PC-3 (cell line): ENCODE results near the gene ZCCHC9. TPM values are rescaled to one million over a fixed set of nuclear protein-coding genes. Genes with fewer than 3 reads are reported as not detected.

Experiments used
- ATAC-seq: fragments of 200-7000 bp; cut with Tn5 transposase; 2 replicates; pipeline ENCODE4 v1.9.1; 2020; ENCODE audit warnings: mild to moderate bottlenecking, moderate library complexity
- BruUV-seq: library from RNA; stranded (reverse); fragments of 400-500 nt; replicated peaks from 2 replicates; lab custom pipeline; 2021; lab: Mats Ljungman, UMichigan
- CTCF ChIA-PET: fragments of 300-600 bp; sonication (Branson Sonifier 250); formaldehyde crosslinking; loops from one replicate; lab custom pipeline; 2022; ENCODE audit warnings: antibody characterized with exemption; lab: Charles Lee
- POLR2A ChIA-PET: fragments of 300-600 bp; sonication (Branson Sonifier 250); formaldehyde crosslinking; loops from one replicate; lab custom pipeline; 2022; ENCODE audit warnings: antibody characterized with exemption; ENCODE audit not compliant: unreplicated experiment; lab: Charles Lee
- DNase-seq: peaks from one replicate; pipeline ENCODE4 v3.0.0-alpha.2; 2015
- H2AFZ ChIP-seq: fragments of 300-600 bp; sonication (generic); 2 replicates; pipeline ENCODE4 v1.6.0; 2016; ENCODE audit warnings: antibody characterized with exemption, low read length
- H3F3A ChIP-seq: fragments of 300-600 bp; sonication (generic); one replicate; pipeline ENCODE4 v1.6.0; 2017; ENCODE audit warnings: antibody characterized with exemption, low read length, control low read depth, mild to moderate bottlenecking; ENCODE audit not compliant: unreplicated experiment
- H3K27ac ChIP-seq: fragments of 300-600 bp; sonication (generic); 2 replicates; pipeline ENCODE4 v1.5.1; 2016; ENCODE audit warnings: mild to moderate bottlenecking, low read length
- H3K27me3 ChIP-seq: fragments of 300-600 bp; sonication (generic); 2 replicates; pipeline ENCODE4 v1.6.1; 2016; ENCODE audit warnings: low read length, mixed read lengths
- H3K36me3 ChIP-seq: fragments of 300-600 bp; sonication (generic); 2 replicates; pipeline ENCODE4 v1.6.1; 2016; ENCODE audit warnings: low read depth, mixed run types, low read length, mixed read lengths
- H3K4me1 ChIP-seq: fragments of 300-600 bp; sonication (generic); 2 replicates; pipeline ENCODE4 v1.5.1; 2016; ENCODE audit warnings: low read length; ENCODE audit not compliant: insufficient read depth
- H3K4me2 ChIP-seq: fragments of 300-600 bp; sonication (generic); 2 replicates; pipeline ENCODE4 v1.6.0; 2016; ENCODE audit warnings: low read length
- H3K4me3 ChIP-seq: fragments of 300-600 bp; sonication (generic); 2 replicates; pipeline ENCODE4 v1.5.1; 2016; ENCODE audit warnings: mild to moderate bottlenecking, low read length, mixed read lengths
- H3K79me2 ChIP-seq: fragments of 300-600 bp; sonication (generic); 2 replicates; pipeline ENCODE4 v1.6.1; 2017; ENCODE audit warnings: low read length, mixed read lengths
- H3K9ac ChIP-seq: fragments of 300-600 bp; sonication (generic); 2 replicates; pipeline ENCODE4 v1.6.0; 2016; ENCODE audit warnings: mild to moderate bottlenecking, low read length
- H3K9me2 ChIP-seq: fragments of 300-600 bp; sonication (generic); replicated peaks from 2 replicates; pipeline ENCODE4 v1.6.1; 2016; ENCODE audit warnings: mixed run types, low read length, mixed read lengths
- H3K9me3 ChIP-seq: fragments of 300-600 bp; sonication (generic); 2 replicates; pipeline ENCODE4 v1.6.1; 2016; ENCODE audit warnings: low read length, mixed read lengths
- H4K20me1 ChIP-seq: fragments of 300-600 bp; sonication (generic); 2 replicates; pipeline ENCODE4 v1.6.1; 2016; ENCODE audit warnings: low read length, mixed read lengths
- CTCF ChIP-seq: fragments of 300-600 bp; sonication (generic); conservative IDR thresholded peaks from 2 replicates; pipeline ENCODE4 v1.5.1; 2017; ENCODE audit warnings: antibody characterized with exemption, low read depth, mild to moderate bottlenecking, low read length
- EZH2 ChIP-seq: fragments of 300-600 bp; sonication (generic); IDR thresholded peaks from one replicate; pipeline ENCODE4 v1.6.1; 2017; ENCODE audit warnings: antibody characterized with exemption, mild to moderate bottlenecking, low read length; ENCODE audit not compliant: unreplicated experiment
- EZH2phosphoT487 ChIP-seq: fragments of 300-600 bp; sonication (generic); IDR thresholded peaks from 2 replicates; pipeline ENCODE4 v1.6.1; 2018; ENCODE audit warnings: mild to moderate bottlenecking, antibody characterized with exemption, low read length, borderline replicate concordance
- intact Hi-C: fragments of 100-400 bp; cut with micrococcal nuclease; formaldehyde crosslinking; loops from 2 replicates; pipeline ENCODE4 v1.9.0; 2023
- total RNA-seq: library from RNA; depleted of rRNA; stranded (reverse); fragments of >200 nt; gene quantifications from 2 replicates; pipeline ENCODE4 v1.2.3, GENCODE V29; 2014

Gene ZCCHC9
- total RNA-seq, 1 experiment from 2014 or later: 19.4 TPM

- H2AFZ ChIP-seq: no peak overlapping the region
- intact Hi-C loops: no loop called here
- no peak for TF ChIP-seq CTCF
- TF ChIP-seq EZH2: no peak
- no peak for TF ChIP-seq EZH2phosphoT487
Observed at GRCh38 chr5:81345411-81346003, 44.1 kb downstream of the ZCCHC9 start.

DNA sequence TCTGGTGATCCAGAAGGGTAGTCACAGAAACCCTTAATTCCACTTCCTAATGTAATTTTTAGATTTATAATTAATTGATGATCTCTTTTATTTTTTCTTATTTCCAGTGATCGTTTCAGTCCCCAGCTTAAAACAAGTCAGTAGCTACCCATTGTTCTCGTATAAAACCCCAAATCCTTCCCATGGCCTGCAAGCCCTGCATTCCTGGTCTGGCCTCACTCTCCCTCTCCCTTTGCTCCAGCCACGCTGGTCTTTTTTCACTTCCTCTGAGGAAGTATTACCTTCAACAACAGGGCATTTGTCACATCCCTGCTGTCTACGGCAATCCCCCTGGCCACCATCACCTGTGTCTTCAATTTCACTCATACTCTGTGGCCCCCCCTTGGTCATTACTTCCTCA, 47.8 kb downstream of the ZCCHC9 start:
- DNase-seq (no peak), ATAC-seq (no peak)
- BruUV-seq: no TSS peak
- CTCF ChIA-PET: no interaction called here
- POLR2A ChIA-PET: no interaction called here
- H2AFZ ChIP-seq: no peak overlapping the region
- H3F3A ChIP-seq: no peaks in the 10 kb centered on the region
- H3K79me2 ChIP-seq: no peaks in the 10 kb centered on the region
- no peak overlapping the region for H3K4me2 ChIP-seq
- no peaks in the 10 kb centered on the region for H3K27me3 ChIP-seq
- no peaks in the 10 kb centered on the region for H3K36me3 ChIP-seq
- H3K4me1 ChIP-seq: no peaks in the 10 kb centered on the region
- no peak overlapping the region for H3K4me3 ChIP-seq
- H4K20me1 ChIP-seq: no peaks in the 10 kb centered on the region
- intact Hi-C loops: no loop called here
- H3K27ac ChIP-seq: no peak overlapping the region
- H3K9ac ChIP-seq: no peak overlapping the region
- no peaks in the 10 kb centered on the region for H3K9me3 ChIP-seq
- H3K9me2 ChIP-seq: no peaks in the 10 kb centered on the region
- TF ChIP-seq CTCF (no peak), EZH2phosphoT487 (no peak), EZH2 (no peak)

More at GRCh38 chr5:81345411-81346003, 44.1 kb downstream of the ZCCHC9 start:
- no peak overlapping the region for H3K27ac ChIP-seq
- ChIA-PET POLR2A (no interaction called here), CTCF (no interaction called here)
- H3K36me3 ChIP-seq: no peaks in the 10 kb centered on the region
- no TSS peak for BruUV-seq
- H3K9ac ChIP-seq: no peak overlapping the region
- H3K4me3 ChIP-seq: no peak overlapping the region
- DNase-seq (no peak), ATAC-seq (no peak)
- H3K4me1 ChIP-seq: no peaks in the 10 kb centered on the region
- H3F3A ChIP-seq: no peaks in the 10 kb centered on the region
- H3K9me2 ChIP-seq: no peaks in the 10 kb centered on the region
- no peak overlapping the region for H3K4me2 ChIP-seq
- H3K79me2 ChIP-seq: no peaks in the 10 kb centered on the region
- H3K9me3 ChIP-seq: no peaks in the 10 kb centered on the region
- H3K27me3 ChIP-seq: no peaks in the 10 kb centered on the region
- H4K20me1 ChIP-seq: no peaks in the 10 kb centered on the region

- intact Hi-C loops: no loop called here
- CTCF ChIA-PET: no interaction called here
- POLR2A ChIA-PET: no interaction called here
- Histone ChIP-seq H3K27me3 (no peaks in the 10 kb centered on the region), H3K9me3 (no peaks in the 10 kb centered on the region), H3K4me2 (no peak overlapping the region), H3K79me2 (no peaks in the 10 kb centered on the region), H3F3A (no peaks in the 10 kb centered on the region), H3K4me1 (no peaks in the 10 kb centered on the region), H2AFZ (no peak overlapping the region), H3K9ac (no peak overlapping the region), H3K9me2 (no peaks in the 10 kb centered on the region), H3K27ac (no peak overlapping the region), H3K4me3 (no peak overlapping the region), H4K20me1 (no peaks in the 10 kb centered on the region), H3K36me3 (no peaks in the 10 kb centered on the region)
- TF ChIP-seq EZH2 (no peak), CTCF (no peak), EZH2phosphoT487 (no peak)
- no peak for DNase-seq
- BruUV-seq: no TSS peak
- no peak for ATAC-seq
Observed at GRCh38 chr5:81350507-81350906, 49.1 kb downstream of the ZCCHC9 start.
